Esophagus muscularis mucosa (tissue), 4 donors: Measurements from ENCODE around the gene CDK14. TPM values are rescaled to one million over a fixed set of nuclear protein-coding genes. Genes with fewer than 3 reads are reported as not detected.

Experiments used
- DNase-seq: peaks from one replicate; pipeline ENCODE4 v3.0.0-alpha.2; 2017; ENCODE audit errors: extremely low spot score
- H3K27ac ChIP-seq, 4 donors: fragments of 200-600 bp; sonication (generic); replicated peaks in 1 of 4; 1 replicate in 3 of 4; 2 replicates in 1 of 4; pipeline ENCODE4 v1.5.1; 2016 to 2019; ENCODE audit warnings: mild to moderate bottlenecking in 1 of 4
- H3K27me3 ChIP-seq, 4 donors: fragments of 200-600 bp; sonication (generic); one replicate each; pipeline versions ENCODE4 v1.5.1 to v1.6.0; 2016 to 2019
- H3K36me3 ChIP-seq, 4 donors: fragments of 200-600 bp; sonication (generic); one replicate each; pipeline ENCODE4 v1.5.1; 2016 to 2019
- H3K4me1 ChIP-seq, 4 donors: fragments of 200-600 bp; sonication (generic); one replicate each; pipeline ENCODE4 v1.5.1; 2016 to 2019
- H3K4me3 ChIP-seq, 4 donors: fragments of 200-600 bp; sonication (generic); 1 replicate in 2 of 4; 2 replicates in 2 of 4; pipeline ENCODE4 v1.5.1; 2016 to 2019; ENCODE audit warnings: mild to moderate bottlenecking in 4 of 4, moderate library complexity in 1 of 4
- H3K9me3 ChIP-seq, 4 donors: fragments of 200-600 bp; sonication (generic); 1 replicate in 3 of 4; 2 replicates in 1 of 4; pipeline ENCODE4 v1.5.1; 2016 to 2019
- EP300 ChIP-seq: sonication (generic); formaldehyde crosslinking; IDR thresholded peaks from one replicate; pipeline ENCODE4 v1.6.1; 2017; ENCODE audit warnings: antibody characterized with exemption
- POLR2A ChIP-seq: fragments of 450-650 bp; IDR thresholded peaks from one replicate; pipeline ENCODE4 v1.6.1; 2017; ENCODE audit warnings: antibody characterized with exemption, moderate library complexity, mild to moderate bottlenecking, low read depth
- POLR2AphosphoS5 ChIP-seq, 2 donors: sonication (generic); formaldehyde crosslinking; IDR thresholded peaks; one replicate each; pipeline ENCODE4 v1.6.1; 2017; ENCODE audit warnings: antibody characterized with exemption in 2 of 2
- WGBS: methylation state at CpG from one replicate; pipeline ENCODE4 v1.1.5; 2018; 5-methylcytosine and 5-hydroxymethylcytosine counted together
- intact Hi-C: fragments of 100-400 bp; cut with DNase I; formaldehyde crosslinking; loops from one replicate; pipeline ENCODE4 v1.15.1; 2023
- total RNA-seq, 4 donors: library from RNA; depleted of rRNA; stranded (reverse); fragments of >200 nt; gene quantifications; one replicate each; pipeline versions ENCODE4 v1.1.0 to v1.2.1, GENCODE V29; 2016
- TF ChIP-seq, protein P1 (sequence below), 3 experiments: fragments of 200-600 bp in 2 of 3; fragments of 450-650 bp in 1 of 3; sonication (generic) in 2 of 3; IDR thresholded peaks; one replicate each; pipeline ENCODE4 v1.5.1; 2017 to 2019; ENCODE audit warnings: antibody characterized with exemption in 3 of 3, mild to moderate bottlenecking in 2 of 3, moderate library complexity in 1 of 3

The CDK14 gene
- total RNA-seq, 4 donors from 2014 or later = 9.6 to 17.7 (median 14.3) TPM

DNA sequence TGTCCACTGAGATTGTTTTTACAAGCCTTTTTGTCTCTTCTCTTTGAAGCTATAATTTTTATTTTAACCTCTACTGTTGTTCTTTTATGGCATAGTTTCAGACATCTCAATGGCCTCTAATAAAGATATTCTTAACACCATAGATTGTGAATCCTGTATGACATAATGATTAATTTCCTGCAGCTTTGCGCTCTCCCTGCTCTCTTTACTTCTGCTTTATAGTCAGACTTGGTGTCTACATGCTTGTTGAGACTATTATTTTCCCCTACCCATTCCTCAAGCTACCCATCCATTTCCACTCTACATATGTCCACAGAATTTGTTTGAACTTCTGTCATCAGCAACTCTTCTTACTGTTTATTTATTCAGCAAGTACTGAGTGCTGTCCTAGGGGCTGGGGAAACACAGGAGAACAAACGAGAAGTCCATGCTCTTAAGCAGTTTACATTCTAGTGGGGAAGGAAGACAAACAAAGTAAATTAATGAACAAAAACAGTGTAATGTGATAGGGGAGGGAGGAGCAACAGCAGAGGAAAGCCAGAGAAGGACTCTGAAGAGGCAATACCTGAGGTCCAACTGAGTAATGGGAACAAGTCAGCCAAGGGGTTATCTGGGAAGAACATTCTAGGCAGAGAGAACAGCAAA lies 110.1 kb downstream of the CDK14 start:
- TF ChIP-seq, protein P1, sequence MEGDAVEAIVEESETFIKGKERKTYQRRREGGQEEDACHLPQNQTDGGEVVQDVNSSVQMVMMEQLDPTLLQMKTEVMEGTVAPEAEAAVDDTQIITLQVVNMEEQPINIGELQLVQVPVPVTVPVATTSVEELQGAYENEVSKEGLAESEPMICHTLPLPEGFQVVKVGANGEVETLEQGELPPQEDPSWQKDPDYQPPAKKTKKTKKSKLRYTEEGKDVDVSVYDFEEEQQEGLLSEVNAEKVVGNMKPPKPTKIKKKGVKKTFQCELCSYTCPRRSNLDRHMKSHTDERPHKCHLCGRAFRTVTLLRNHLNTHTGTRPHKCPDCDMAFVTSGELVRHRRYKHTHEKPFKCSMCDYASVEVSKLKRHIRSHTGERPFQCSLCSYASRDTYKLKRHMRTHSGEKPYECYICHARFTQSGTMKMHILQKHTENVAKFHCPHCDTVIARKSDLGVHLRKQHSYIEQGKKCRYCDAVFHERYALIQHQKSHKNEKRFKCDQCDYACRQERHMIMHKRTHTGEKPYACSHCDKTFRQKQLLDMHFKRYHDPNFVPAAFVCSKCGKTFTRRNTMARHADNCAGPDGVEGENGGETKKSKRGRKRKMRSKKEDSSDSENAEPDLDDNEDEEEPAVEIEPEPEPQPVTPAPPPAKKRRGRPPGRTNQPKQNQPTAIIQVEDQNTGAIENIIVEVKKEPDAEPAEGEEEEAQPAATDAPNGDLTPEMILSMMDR (IDR thresholded peaks at IDR 0.05) = no peak
- no peak for TF ChIP-seq EP300
- no peak for TF ChIP-seq POLR2A
- TF ChIP-seq POLR2AphosphoS5 (IDR thresholded peaks at IDR 0.05) = no peak
- no peaks in the 10 kb centered on the region for H3K9me3 ChIP-seq
- intact Hi-C loops = loop anchor here (10.0 kb wide), 1 partner anchor 329 kb away; no protein-coding TSS in a partner anchor
- DNase-seq = no peak
- peaks cover 33 to 43% (median 34%) of the 10 kb centered on the region in 4 donors for H3K4me1 ChIP-seq
- H3K27me3 ChIP-seq = no peaks in the 10 kb centered on the region
- WGBS = 70% methylated on average over 2 of the region's 2 CpGs
- no peaks in the 10 kb centered on the region for H3K36me3 ChIP-seq
- H3K27ac ChIP-seq = no peak overlapping the region
- H3K4me3 ChIP-seq = no peak overlapping the region

DNA sequence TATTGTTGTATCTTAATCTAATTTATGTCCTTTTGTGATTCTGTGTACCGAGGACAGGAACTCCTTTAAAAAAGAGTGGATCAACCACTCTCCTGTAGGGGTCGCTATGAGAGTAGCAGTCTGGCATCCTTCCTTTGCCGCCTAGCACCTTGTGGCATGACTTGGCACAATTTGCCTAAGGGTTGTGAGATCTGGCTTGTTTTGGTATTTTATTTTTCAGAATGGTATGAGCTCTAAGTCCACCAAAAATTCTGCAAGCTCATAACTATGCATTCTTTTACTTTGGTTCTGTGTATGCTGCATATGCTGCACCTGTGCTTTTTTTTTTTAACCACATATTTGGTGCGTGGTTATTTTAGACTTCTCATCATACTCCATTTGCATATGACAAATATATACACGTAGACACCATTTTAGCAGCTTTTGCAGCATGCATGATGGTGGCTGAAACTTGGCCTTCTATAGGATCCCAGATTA lies 112.8 kb downstream of the CDK14 start:
- intact Hi-C loops = loop anchor here (10.0 kb wide), 1 partner anchor 326 kb away; no protein-coding TSS in a partner anchor
- no peak for DNase-seq
- 66% methylated on average over 5 of the region's 5 CpGs for WGBS
- Histone ChIP-seq H3K27ac (no peak overlapping the region), H3K4me3 (no peak overlapping the region), H3K4me1 (peaks cover 27 to 38% (median 31%) of the 10 kb centered on the region in 4 donors), H3K9me3 (no peaks in the 10 kb centered on the region), H3K27me3 (no peaks in the 10 kb centered on the region), H3K36me3 (no peaks in the 10 kb centered on the region)
- TF ChIP-seq POLR2AphosphoS5 (IDR thresholded peaks at IDR 0.05) (no peak), POLR2A (no peak), EP300 (no peak)
- TF ChIP-seq, protein P1 (IDR thresholded peaks at IDR 0.05) = peak; percentile 39 to 53 (median 40)

DNA sequence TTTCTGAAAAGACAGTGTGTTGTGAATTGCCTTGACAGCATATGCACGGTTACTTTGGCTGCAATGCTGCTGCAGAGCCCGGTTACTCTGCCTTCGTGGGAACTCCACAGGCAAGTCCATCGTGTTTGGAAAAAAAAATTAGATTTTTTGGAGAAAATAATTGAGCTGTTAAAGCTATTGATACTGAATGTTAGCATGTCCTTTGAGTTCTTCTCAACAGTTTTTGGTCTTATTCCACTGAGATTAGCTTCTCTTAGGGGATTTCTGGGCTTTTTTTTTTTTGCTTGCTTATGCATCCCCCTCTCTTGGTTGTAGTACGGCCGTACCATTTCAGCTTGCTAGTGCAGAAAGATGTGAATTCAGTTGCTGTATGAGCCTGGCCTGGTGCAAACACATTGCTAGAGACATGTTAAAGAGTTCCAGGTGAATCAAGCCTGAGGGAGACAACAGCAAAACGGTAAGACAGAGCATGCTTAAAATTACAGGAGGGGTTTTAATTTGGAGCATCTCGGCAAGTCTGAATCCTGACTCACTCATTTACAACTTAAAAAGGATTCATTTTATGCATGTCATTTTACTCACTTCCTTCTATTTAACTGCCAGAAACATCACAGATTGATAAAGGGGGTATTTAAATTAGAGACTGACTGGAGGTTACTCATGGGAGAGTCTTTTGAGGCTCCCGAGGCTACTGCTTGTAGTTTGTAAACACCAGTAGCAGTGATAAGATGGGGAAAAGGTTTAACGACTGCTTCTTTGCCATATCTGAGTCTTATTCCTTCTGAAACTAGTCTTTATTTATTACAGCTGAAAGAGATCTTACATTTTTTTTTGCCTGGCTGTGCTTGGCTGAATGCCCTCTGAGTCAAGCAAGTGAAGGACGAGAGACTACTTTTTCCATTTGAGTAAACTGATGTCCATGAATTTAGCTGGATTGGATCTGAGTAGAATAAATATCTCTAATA lies 113.7 kb downstream of the CDK14 start:
- DNase-seq = no peak
- Histone ChIP-seq H3K36me3 (no peaks in the 10 kb centered on the region), H3K9me3 (no peaks in the 10 kb centered on the region), H3K4me1 (peaks cover 27 to 38% (median 31%) of the 10 kb centered on the region in 4 donors), H3K27ac (peak overlapping the region; percentile 31 to 49 (median 37)), H3K27me3 (no peaks in the 10 kb centered on the region), H3K4me3 (peak overlapping the region; percentile 8 to 35 (median 32))
- intact Hi-C loops = loop anchor here (10.0 kb wide), 1 partner anchor 325 kb away; no protein-coding TSS in a partner anchor
- WGBS = 22% methylated on average over 11 of the region's 11 CpGs
- TF ChIP-seq EP300 (no peak), POLR2AphosphoS5 (IDR thresholded peaks at IDR 0.05) (no peak), POLR2A (no peak)
- TF ChIP-seq, protein P1 (IDR thresholded peaks at IDR 0.05) = no peak

DNA sequence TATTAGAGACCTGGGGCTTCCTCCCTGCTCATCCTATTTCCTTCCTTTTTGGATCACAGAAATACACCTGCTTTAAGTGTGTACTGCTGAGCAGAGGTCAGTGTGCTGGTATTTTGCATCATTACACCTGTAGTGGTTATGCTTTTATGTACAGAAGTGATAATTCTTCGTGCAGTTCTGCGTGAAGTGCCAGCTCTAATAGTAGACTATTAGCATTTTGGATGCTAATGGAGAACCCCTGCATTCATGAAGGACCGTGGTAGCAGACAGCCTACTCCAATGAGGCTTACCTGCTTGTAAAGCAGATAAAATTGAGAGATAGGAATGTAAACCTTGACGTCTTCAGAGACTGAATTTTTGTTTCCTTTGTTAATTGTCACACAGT lies 114.3 kb downstream of the CDK14 start:
- DNase-seq = no peak
- 60% methylated on average over 4 of the region's 4 CpGs for WGBS
- Histone ChIP-seq H3K27me3 (no peaks in the 10 kb centered on the region), H3K27ac (peak overlapping the region in 1 of 4 donors; percentile 49), H3K36me3 (no peaks in the 10 kb centered on the region), H3K4me3 (peak overlapping the region in 3 of 4 donors; percentile 31 to 35 (median 33)), H3K9me3 (no peaks in the 10 kb centered on the region), H3K4me1 (peaks cover 25 to 37% (median 32%) of the 10 kb centered on the region in 4 donors)
- intact Hi-C loops = no loop called here
- TF ChIP-seq, protein P1 (IDR thresholded peaks at IDR 0.05) = no peak
- TF ChIP-seq POLR2AphosphoS5 (IDR thresholded peaks at IDR 0.05) (no peak), EP300 (no peak), POLR2A (no peak)
